ENCODE data around the gene ZFAND4. TPM values are rescaled to one million over a fixed set of nuclear protein-coding genes. Genes with fewer than 3 reads are reported as not detected.

Gene ZFAND4
- total RNA-seq, 1 experiment from 2014 or later, result 18.3 TPM

DNA sequence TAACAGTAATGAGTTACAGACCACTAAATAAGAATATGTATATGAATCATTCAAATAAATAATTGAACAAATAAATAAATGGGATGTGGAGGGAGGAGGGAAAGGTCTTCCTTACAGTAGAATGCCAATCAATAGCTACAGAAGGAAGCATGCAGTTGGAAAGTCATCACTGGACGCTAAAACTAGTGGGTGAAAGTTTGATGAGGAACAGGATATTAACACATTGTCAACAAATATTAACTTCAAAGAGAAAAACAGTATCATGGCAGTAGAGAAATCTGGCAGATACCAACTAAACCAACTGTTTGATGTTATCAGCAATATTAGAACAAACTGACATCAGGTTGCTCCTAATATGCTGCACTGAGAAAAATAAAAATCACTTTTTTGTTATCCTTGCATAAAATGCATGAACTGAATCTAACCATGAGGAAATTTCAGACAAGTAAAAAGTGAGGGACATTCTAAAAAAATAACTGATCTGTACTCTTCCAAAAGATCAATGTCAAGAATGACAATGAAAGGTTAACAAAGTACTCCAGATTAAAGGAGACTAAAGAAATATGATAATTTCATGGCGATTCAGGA, 94.1 kb downstream of the ZFAND4 start:
- H3K36me3 Mint-ChIP-seq, result no peaks in the 10 kb centered on the region
- ChIA-PET POLR2A (no interaction called here), CTCF (no interaction called here)
- no peak overlapping the region for H3K27ac Mint-ChIP-seq
- H3K4me1 Mint-ChIP-seq, result peaks cover 15% of the 10 kb centered on the region
- H3K9me3 Mint-ChIP-seq, result no peaks in the 10 kb centered on the region
- DNase-seq (ENCODE audit: low spot score) (no peak), ATAC-seq (no peak)
- H3K4me3 Mint-ChIP-seq, result no peak overlapping the region
- TF ChIP-seq FOXP1 (CRISPR knock-in tag; IDR thresholded peaks at IDR 0.05; ENCODE audit: borderline replicate concordance) (no peak), ZNF219 (CRISPR knock-in tag; IDR thresholded peaks at IDR 0.05; ENCODE audit: borderline replicate concordance) (no peak), ZNF121 (CRISPR knock-in tag; IDR thresholded peaks at IDR 0.05) (no peak), KAT7 (CRISPR knock-in tag; IDR thresholded peaks at IDR 0.05; ENCODE audit: borderline replicate concordance) (no peak), CREM (CRISPR knock-in tag; IDR thresholded peaks at IDR 0.05) (no peak), ZNF232 (CRISPR knock-in tag; IDR thresholded peaks at IDR 0.05) (no peak), E2F5 (CRISPR knock-in tag; IDR thresholded peaks at IDR 0.05) (no peak), NR2C2 (CRISPR knock-in tag; IDR thresholded peaks at IDR 0.05) (no peak), MYBL2 (CRISPR knock-in tag; IDR thresholded peaks at IDR 0.05) (no peak), ATF2 (CRISPR knock-in tag; IDR thresholded peaks at IDR 0.05; ENCODE audit: borderline replicate concordance, low read depth) (no peak), RORB (CRISPR knock-in tag; IDR thresholded peaks at IDR 0.05) (no peak), OVOL2 (CRISPR knock-in tag; IDR thresholded peaks at IDR 0.05; ENCODE audit: borderline replicate concordance) (no peak), CBFB (CRISPR knock-in tag; IDR thresholded peaks at IDR 0.05; ENCODE audit: low read depth) (no peak), ESRRA (CRISPR knock-in tag; IDR thresholded peaks at IDR 0.05; ENCODE audit: borderline replicate concordance) (no peak)
- TF ChIP-seq, protein P1, sequence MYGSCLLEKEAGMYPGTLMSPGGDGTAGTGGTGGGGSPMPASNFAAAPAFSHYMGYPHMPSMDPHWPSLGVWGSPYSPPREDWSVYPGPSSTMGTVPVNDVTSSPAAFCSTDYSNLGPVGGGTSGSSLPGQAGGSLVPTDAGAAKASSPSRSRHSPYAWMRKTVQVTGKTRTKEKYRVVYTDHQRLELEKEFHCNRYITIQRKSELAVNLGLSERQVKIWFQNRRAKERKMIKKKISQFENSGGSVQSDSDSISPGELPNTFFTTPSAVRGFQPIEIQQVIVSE (CRISPR knock-in tag; IDR thresholded peaks at IDR 0.05; ENCODE audit: borderline replicate concordance), result no peak
- TF ChIP-seq, protein P2, sequence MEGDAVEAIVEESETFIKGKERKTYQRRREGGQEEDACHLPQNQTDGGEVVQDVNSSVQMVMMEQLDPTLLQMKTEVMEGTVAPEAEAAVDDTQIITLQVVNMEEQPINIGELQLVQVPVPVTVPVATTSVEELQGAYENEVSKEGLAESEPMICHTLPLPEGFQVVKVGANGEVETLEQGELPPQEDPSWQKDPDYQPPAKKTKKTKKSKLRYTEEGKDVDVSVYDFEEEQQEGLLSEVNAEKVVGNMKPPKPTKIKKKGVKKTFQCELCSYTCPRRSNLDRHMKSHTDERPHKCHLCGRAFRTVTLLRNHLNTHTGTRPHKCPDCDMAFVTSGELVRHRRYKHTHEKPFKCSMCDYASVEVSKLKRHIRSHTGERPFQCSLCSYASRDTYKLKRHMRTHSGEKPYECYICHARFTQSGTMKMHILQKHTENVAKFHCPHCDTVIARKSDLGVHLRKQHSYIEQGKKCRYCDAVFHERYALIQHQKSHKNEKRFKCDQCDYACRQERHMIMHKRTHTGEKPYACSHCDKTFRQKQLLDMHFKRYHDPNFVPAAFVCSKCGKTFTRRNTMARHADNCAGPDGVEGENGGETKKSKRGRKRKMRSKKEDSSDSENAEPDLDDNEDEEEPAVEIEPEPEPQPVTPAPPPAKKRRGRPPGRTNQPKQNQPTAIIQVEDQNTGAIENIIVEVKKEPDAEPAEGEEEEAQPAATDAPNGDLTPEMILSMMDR (IDR thresholded peaks at IDR 0.05), result no peak
- TF ChIP-seq, protein P3, sequence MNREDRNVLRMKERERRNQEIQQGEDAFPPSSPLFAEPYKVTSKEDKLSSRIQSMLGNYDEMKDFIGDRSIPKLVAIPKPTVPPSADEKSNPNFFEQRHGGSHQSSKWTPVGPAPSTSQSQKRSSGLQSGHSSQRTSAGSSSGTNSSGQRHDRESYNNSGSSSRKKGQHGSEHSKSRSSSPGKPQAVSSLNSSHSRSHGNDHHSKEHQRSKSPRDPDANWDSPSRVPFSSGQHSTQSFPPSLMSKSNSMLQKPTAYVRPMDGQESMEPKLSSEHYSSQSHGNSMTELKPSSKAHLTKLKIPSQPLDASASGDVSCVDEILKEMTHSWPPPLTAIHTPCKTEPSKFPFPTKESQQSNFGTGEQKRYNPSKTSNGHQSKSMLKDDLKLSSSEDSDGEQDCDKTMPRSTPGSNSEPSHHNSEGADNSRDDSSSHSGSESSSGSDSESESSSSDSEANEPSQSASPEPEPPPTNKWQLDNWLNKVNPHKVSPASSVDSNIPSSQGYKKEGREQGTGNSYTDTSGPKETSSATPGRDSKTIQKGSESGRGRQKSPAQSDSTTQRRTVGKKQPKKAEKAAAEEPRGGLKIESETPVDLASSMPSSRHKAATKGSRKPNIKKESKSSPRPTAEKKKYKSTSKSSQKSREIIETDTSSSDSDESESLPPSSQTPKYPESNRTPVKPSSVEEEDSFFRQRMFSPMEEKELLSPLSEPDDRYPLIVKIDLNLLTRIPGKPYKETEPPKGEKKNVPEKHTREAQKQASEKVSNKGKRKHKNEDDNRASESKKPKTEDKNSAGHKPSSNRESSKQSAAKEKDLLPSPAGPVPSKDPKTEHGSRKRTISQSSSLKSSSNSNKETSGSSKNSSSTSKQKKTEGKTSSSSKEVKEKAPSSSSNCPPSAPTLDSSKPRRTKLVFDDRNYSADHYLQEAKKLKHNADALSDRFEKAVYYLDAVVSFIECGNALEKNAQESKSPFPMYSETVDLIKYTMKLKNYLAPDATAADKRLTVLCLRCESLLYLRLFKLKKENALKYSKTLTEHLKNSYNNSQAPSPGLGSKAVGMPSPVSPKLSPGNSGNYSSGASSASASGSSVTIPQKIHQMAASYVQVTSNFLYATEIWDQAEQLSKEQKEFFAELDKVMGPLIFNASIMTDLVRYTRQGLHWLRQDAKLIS (CRISPR knock-in tag; IDR thresholded peaks at IDR 0.05; ENCODE audit: borderline replicate concordance), result no peak
- TF ChIP-seq, protein P4, sequence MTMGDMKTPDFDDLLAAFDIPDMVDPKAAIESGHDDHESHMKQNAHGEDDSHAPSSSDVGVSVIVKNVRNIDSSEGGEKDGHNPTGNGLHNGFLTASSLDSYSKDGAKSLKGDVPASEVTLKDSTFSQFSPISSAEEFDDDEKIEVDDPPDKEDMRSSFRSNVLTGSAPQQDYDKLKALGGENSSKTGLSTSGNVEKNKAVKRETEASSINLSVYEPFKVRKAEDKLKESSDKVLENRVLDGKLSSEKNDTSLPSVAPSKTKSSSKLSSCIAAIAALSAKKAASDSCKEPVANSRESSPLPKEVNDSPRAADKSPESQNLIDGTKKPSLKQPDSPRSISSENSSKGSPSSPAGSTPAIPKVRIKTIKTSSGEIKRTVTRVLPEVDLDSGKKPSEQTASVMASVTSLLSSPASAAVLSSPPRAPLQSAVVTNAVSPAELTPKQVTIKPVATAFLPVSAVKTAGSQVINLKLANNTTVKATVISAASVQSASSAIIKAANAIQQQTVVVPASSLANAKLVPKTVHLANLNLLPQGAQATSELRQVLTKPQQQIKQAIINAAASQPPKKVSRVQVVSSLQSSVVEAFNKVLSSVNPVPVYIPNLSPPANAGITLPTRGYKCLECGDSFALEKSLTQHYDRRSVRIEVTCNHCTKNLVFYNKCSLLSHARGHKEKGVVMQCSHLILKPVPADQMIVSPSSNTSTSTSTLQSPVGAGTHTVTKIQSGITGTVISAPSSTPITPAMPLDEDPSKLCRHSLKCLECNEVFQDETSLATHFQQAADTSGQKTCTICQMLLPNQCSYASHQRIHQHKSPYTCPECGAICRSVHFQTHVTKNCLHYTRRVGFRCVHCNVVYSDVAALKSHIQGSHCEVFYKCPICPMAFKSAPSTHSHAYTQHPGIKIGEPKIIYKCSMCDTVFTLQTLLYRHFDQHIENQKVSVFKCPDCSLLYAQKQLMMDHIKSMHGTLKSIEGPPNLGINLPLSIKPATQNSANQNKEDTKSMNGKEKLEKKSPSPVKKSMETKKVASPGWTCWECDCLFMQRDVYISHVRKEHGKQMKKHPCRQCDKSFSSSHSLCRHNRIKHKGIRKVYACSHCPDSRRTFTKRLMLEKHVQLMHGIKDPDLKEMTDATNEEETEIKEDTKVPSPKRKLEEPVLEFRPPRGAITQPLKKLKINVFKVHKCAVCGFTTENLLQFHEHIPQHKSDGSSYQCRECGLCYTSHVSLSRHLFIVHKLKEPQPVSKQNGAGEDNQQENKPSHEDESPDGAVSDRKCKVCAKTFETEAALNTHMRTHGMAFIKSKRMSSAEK (CRISPR knock-in tag; IDR thresholded peaks at IDR 0.05; ENCODE audit: borderline replicate concordance), result no peak
- H3K27me3 Mint-ChIP-seq (ENCODE audit: low read depth), result no peaks in the 10 kb centered on the region
